GM12875 (cell line): ENCODE data around the gene SREBF1.

Experiments
- H3K4me3 ChIP-seq: one replicate; pipeline ENCODE4 v1.5.1; 2011; ENCODE audit warnings: low read depth, low read length, control low read depth
- CTCF ChIP-seq: IDR thresholded peaks from 2 replicates; pipeline ENCODE4 v1.5.1; 2011; ENCODE audit warnings: low read depth, mild to moderate bottlenecking, control low read depth, inconsistent platforms, low read length, moderate library complexity, borderline replicate concordance; ENCODE audit not compliant: insufficient read depth

The SREBF1 gene

GRCh38 chr17:17823433-17824118 lies 13.2 kb downstream of the SREBF1 start:
- H3K4me3 ChIP-seq: peak overlapping the region; percentile 35
- TF ChIP-seq CTCF: no peak

GRCh38 chr17:17822616-17823015 lies 14.2 kb downstream of the SREBF1 start:
- H3K4me3 ChIP-seq: no peak overlapping the region
- TF ChIP-seq CTCF: no peak

GRCh38 chr17:17822189-17822588 lies 14.6 kb downstream of the SREBF1 start:
- no peak for TF ChIP-seq CTCF
- no peak overlapping the region for H3K4me3 ChIP-seq

GRCh38 chr17:17820463-17821158 lies 16.2 kb downstream of the SREBF1 start:
- no peak for TF ChIP-seq CTCF
- H3K4me3 ChIP-seq: no peak overlapping the region

GRCh38 chr17:17820046-17820445 lies 16.7 kb downstream of the SREBF1 start:
- H3K4me3 ChIP-seq: no peak overlapping the region
- no peak for TF ChIP-seq CTCF

GRCh38 chr17:17819561-17819995 lies 17.2 kb downstream of the SREBF1 start:
- H3K4me3 ChIP-seq: no peak overlapping the region
- no peak for TF ChIP-seq CTCF

- H3K4me3 ChIP-seq: no peak overlapping the region
- no peak for TF ChIP-seq CTCF
Observed at GRCh38 chr17:17819111-17819510, 17.7 kb downstream of the SREBF1 start.
